PC-3 (cell line): ENCODE data around the gene PCDHA13. TPM values are rescaled to one million over a fixed set of nuclear protein-coding genes. Genes with fewer than 3 reads are reported as not detected.

Experiments used
- ATAC-seq: fragments of 200-7000 bp; cut with Tn5 transposase; 2 replicates; pipeline ENCODE4 v1.9.1; 2020; ENCODE audit warnings: mild to moderate bottlenecking, moderate library complexity
- BruUV-seq: library from RNA; stranded (reverse); fragments of 400-500 nt; replicated peaks from 2 replicates; lab custom pipeline; 2021; lab: Mats Ljungman, UMichigan
- CTCF ChIA-PET: fragments of 300-600 bp; sonication (Branson Sonifier 250); formaldehyde crosslinking; loops from one replicate; lab custom pipeline; 2022; ENCODE audit warnings: antibody characterized with exemption; lab: Charles Lee
- POLR2A ChIA-PET: fragments of 300-600 bp; sonication (Branson Sonifier 250); formaldehyde crosslinking; loops from one replicate; lab custom pipeline; 2022; ENCODE audit warnings: antibody characterized with exemption; ENCODE audit not compliant: unreplicated experiment; lab: Charles Lee
- DNase-seq: peaks from one replicate; pipeline ENCODE4 v3.0.0-alpha.2; 2015
- H2AFZ ChIP-seq: fragments of 300-600 bp; sonication (generic); 2 replicates; pipeline ENCODE4 v1.6.0; 2016; ENCODE audit warnings: antibody characterized with exemption, low read length
- H3F3A ChIP-seq: fragments of 300-600 bp; sonication (generic); one replicate; pipeline ENCODE4 v1.6.0; 2017; ENCODE audit warnings: antibody characterized with exemption, low read length, control low read depth, mild to moderate bottlenecking; ENCODE audit not compliant: unreplicated experiment
- H3K27ac ChIP-seq: fragments of 300-600 bp; sonication (generic); 2 replicates; pipeline ENCODE4 v1.5.1; 2016; ENCODE audit warnings: mild to moderate bottlenecking, low read length
- H3K27me3 ChIP-seq: fragments of 300-600 bp; sonication (generic); 2 replicates; pipeline ENCODE4 v1.6.1; 2016; ENCODE audit warnings: low read length, mixed read lengths
- H3K36me3 ChIP-seq: fragments of 300-600 bp; sonication (generic); 2 replicates; pipeline ENCODE4 v1.6.1; 2016; ENCODE audit warnings: low read depth, mixed run types, low read length, mixed read lengths
- H3K4me1 ChIP-seq: fragments of 300-600 bp; sonication (generic); 2 replicates; pipeline ENCODE4 v1.5.1; 2016; ENCODE audit warnings: low read length; ENCODE audit not compliant: insufficient read depth
- H3K4me2 ChIP-seq: fragments of 300-600 bp; sonication (generic); 2 replicates; pipeline ENCODE4 v1.6.0; 2016; ENCODE audit warnings: low read length
- H3K4me3 ChIP-seq: fragments of 300-600 bp; sonication (generic); 2 replicates; pipeline ENCODE4 v1.5.1; 2016; ENCODE audit warnings: mild to moderate bottlenecking, low read length, mixed read lengths
- H3K79me2 ChIP-seq: fragments of 300-600 bp; sonication (generic); 2 replicates; pipeline ENCODE4 v1.6.1; 2017; ENCODE audit warnings: low read length, mixed read lengths
- H3K9ac ChIP-seq: fragments of 300-600 bp; sonication (generic); 2 replicates; pipeline ENCODE4 v1.6.0; 2016; ENCODE audit warnings: mild to moderate bottlenecking, low read length
- H3K9me2 ChIP-seq: fragments of 300-600 bp; sonication (generic); replicated peaks from 2 replicates; pipeline ENCODE4 v1.6.1; 2016; ENCODE audit warnings: mixed run types, low read length, mixed read lengths
- H3K9me3 ChIP-seq: fragments of 300-600 bp; sonication (generic); 2 replicates; pipeline ENCODE4 v1.6.1; 2016; ENCODE audit warnings: low read length, mixed read lengths
- H4K20me1 ChIP-seq: fragments of 300-600 bp; sonication (generic); 2 replicates; pipeline ENCODE4 v1.6.1; 2016; ENCODE audit warnings: low read length, mixed read lengths
- EZH2 ChIP-seq: fragments of 300-600 bp; sonication (generic); IDR thresholded peaks from one replicate; pipeline ENCODE4 v1.6.1; 2017; ENCODE audit warnings: antibody characterized with exemption, mild to moderate bottlenecking, low read length; ENCODE audit not compliant: unreplicated experiment
- EZH2phosphoT487 ChIP-seq: fragments of 300-600 bp; sonication (generic); IDR thresholded peaks from 2 replicates; pipeline ENCODE4 v1.6.1; 2018; ENCODE audit warnings: mild to moderate bottlenecking, antibody characterized with exemption, low read length, borderline replicate concordance
- intact Hi-C: fragments of 100-400 bp; cut with micrococcal nuclease; formaldehyde crosslinking; loops from 2 replicates; pipeline ENCODE4 v1.9.0; 2023
- total RNA-seq: library from RNA; depleted of rRNA; stranded (reverse); fragments of >200 nt; gene quantifications from 2 replicates; pipeline ENCODE4 v1.2.3, GENCODE V29; 2014
- TF ChIP-seq, protein P1 (sequence below): fragments of 300-600 bp; sonication (generic); conservative IDR thresholded peaks from 2 replicates; pipeline ENCODE4 v1.5.1; 2017; ENCODE audit warnings: antibody characterized with exemption, low read depth, mild to moderate bottlenecking, low read length

Gene PCDHA13
- total RNA-seq, 1 experiment from 2014 or later, result 3.2 TPM

DNA sequence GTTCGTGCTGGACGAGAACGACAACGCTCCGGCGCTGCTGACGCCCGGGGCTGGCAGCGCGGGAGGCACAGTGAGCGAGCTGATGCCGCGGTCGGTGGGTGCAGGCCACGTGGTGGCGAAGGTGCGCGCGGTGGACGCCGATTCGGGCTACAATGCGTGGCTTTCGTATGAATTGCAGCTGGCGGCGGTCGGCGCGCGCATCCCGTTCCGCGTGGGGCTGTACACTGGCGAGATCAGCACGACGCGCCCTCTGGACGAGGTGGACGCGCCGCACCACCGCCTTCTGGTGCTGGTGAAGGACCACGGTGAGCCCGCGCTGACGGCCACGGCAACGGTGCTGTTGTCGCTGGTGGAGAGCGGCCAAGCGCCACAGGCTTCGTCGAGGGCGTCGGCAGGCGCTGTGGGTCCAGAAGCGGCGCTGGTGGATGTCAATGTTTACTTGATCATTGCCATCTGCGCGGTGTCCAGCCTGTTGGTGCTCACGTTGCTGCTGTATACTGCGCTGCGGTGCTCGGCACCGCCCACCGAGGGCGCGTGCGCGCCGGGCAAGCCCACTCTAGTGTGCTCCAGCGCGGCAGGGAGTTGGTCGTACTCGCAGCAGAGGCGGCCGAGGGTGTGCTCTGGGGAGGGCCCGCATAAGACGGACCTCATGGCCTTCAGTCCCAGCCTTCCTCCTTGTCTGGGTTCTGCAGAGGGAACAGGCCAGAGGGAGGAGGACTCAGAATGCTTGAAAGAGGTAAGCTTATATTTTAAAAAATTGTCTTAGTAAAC is 2.2 kb downstream of the PCDHA13 start:
- BruUV-seq, result no TSS peak
- Histone ChIP-seq H3K79me2 (no peaks in the 10 kb centered on the region), H3K4me3 (no peak overlapping the region), H3K27ac (no peak overlapping the region), H4K20me1 (no peaks in the 10 kb centered on the region), H3K9ac (no peak overlapping the region), H3K27me3 (no peaks in the 10 kb centered on the region), H3F3A (no peaks in the 10 kb centered on the region), H3K4me1 (peaks cover 8% of the 10 kb centered on the region; the same call in 1 of the 2 replicates), H3K9me3 (no peaks in the 10 kb centered on the region), H3K9me2 (no peaks in the 10 kb centered on the region), H2AFZ (no peak overlapping the region), H3K4me2 (peak overlapping the region; percentile 46), H3K36me3 (no peaks in the 10 kb centered on the region)
- no peak for DNase-seq
- ATAC-seq, result no peak
- ChIA-PET CTCF (interaction anchor here (0.6 kb wide), 1 partner anchor 49 kb away, joined by 3 read pairs; no protein-coding TSS in a partner anchor), POLR2A (no interaction called here)
- TF ChIP-seq EZH2phosphoT487, result no peak
- no peak for TF ChIP-seq EZH2
- TF ChIP-seq, protein P1, sequence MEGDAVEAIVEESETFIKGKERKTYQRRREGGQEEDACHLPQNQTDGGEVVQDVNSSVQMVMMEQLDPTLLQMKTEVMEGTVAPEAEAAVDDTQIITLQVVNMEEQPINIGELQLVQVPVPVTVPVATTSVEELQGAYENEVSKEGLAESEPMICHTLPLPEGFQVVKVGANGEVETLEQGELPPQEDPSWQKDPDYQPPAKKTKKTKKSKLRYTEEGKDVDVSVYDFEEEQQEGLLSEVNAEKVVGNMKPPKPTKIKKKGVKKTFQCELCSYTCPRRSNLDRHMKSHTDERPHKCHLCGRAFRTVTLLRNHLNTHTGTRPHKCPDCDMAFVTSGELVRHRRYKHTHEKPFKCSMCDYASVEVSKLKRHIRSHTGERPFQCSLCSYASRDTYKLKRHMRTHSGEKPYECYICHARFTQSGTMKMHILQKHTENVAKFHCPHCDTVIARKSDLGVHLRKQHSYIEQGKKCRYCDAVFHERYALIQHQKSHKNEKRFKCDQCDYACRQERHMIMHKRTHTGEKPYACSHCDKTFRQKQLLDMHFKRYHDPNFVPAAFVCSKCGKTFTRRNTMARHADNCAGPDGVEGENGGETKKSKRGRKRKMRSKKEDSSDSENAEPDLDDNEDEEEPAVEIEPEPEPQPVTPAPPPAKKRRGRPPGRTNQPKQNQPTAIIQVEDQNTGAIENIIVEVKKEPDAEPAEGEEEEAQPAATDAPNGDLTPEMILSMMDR, result no peak
- intact Hi-C loops, result loop anchor here (2.0 kb wide), 1 partner anchor 43 kb away; the partner anchor contains the start of gene PCDHA8

DNA sequence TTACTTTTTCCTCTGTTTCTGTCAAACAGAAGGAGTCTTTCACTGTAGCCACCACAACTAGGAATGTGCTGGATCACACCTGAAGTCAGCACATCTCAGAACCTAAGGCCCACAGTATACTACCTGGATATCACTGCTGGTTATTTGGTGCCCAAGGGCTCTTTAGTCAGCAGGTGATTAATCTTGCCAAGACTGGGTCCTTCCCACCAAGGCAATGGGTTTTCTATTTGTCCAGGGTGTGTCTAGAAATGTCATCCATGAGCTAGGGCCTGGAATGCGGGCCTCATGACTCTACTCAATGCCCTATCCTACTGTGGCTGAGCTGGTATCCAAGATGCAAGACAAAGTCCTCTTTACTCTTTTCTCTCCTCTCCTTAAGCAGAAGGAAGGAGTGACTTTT is 34.4 kb downstream of the PCDHA13 start:
- intact Hi-C loops, result no loop called here
- Histone ChIP-seq H3K9me3 (no peaks in the 10 kb centered on the region), H3K4me3 (no peak overlapping the region), H3K9me2 (no peaks in the 10 kb centered on the region), H3K9ac (peak overlapping the region; percentile 28; the same call in 1 of the 2 replicates), H3K4me1 (peaks cover 18% of the 10 kb centered on the region), H3K27ac (peak overlapping the region; percentile 91), H4K20me1 (no peaks in the 10 kb centered on the region), H3K79me2 (0 out of 2 replicates have a peak, but pooled peaks cover 6% of the 10 kb centered on the region), H3F3A (no peaks in the 10 kb centered on the region), H3K36me3 (no peaks in the 10 kb centered on the region; the same call in 1 of the 2 replicates), H3K27me3 (no peaks in the 10 kb centered on the region), H3K4me2 (peak overlapping the region; percentile 52), H2AFZ (no peak overlapping the region)
- ATAC-seq, result peak; percentile 88
- no TSS peak for BruUV-seq
- TF ChIP-seq EZH2phosphoT487, result no peak
- TF ChIP-seq, protein P1, result no peak
- no peak for TF ChIP-seq EZH2
- CTCF ChIA-PET, result no interaction called here
- POLR2A ChIA-PET, result no interaction called here
- DNase-seq, result peak; percentile 82

DNA sequence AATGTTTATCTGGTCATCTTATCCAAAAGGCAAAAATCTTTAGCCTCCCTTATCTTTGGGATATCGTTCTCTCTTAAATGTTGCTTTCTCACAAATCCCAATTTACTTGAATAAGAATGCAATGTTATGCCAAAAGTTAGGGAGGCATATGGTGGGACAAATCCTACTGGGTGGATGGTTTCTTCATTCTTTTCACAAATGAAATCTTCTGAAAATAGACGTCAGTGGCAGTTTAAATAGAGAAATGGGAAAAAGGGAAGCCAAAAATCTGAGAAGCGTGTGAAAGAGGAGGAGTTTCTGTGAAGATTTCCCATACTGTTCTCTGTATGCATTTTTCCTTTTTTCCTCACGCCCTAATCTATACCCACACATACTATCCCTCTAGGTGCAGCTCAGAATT is 41.7 kb downstream of the PCDHA13 start:
- intact Hi-C loops, result no loop called here
- no peak overlapping the region for H3K9ac ChIP-seq
- no TSS peak for BruUV-seq

More for the DNA sequence above, 41.7 kb downstream of the PCDHA13 start:
- TF ChIP-seq EZH2 (no peak), EZH2phosphoT487 (no peak)
- TF ChIP-seq, protein P1, result no peak
- Histone ChIP-seq H3K9me2 (no peaks in the 10 kb centered on the region), H3K27me3 (no peaks in the 10 kb centered on the region), H3K4me2 (no peak overlapping the region), H3K4me3 (no peak overlapping the region), H3K9me3 (no peaks in the 10 kb centered on the region), H3K79me2 (peaks cover 12% of the 10 kb centered on the region; the same call in 1 of the 2 replicates), H3K4me1 (peaks cover 8% of the 10 kb centered on the region), H2AFZ (no peak overlapping the region), H3K27ac (no peak overlapping the region), H3F3A (no peaks in the 10 kb centered on the region), H3K36me3 (no peaks in the 10 kb centered on the region), H4K20me1 (no peaks in the 10 kb centered on the region)
- ChIA-PET CTCF (no interaction called here), POLR2A (no interaction called here)
- no peak for DNase-seq
- no peak for ATAC-seq
